IMR-90 (cell line): ENCODE measurements around the gene CAMTA1. TPM values are rescaled to one million over a fixed set of nuclear protein-coding genes. Genes with fewer than 3 reads are reported as not detected.

Experiments
- ATAC-seq: fragments of 200-7000 bp; cut with Tn5 transposase; 2 replicates; pipeline ENCODE4 v1.9.1; 2020; ENCODE audit warnings: low read depth, mild to moderate bottlenecking, moderate library complexity
- BruUV-seq: library from RNA; stranded (reverse); fragments of 400-500 nt; replicated peaks from 2 replicates; lab custom pipeline; 2021; lab: Mats Ljungman, UMichigan
- CTCF ChIA-PET: fragments of 300-600 bp; formaldehyde crosslinking; extraction: SDS; loops from one replicate; lab custom pipeline; 2021; ENCODE audit warnings: antibody characterized with exemption; lab: Yijun Ruan, JAX
- POLR2A ChIA-PET: fragments of 300-600 bp; sonication (Branson Sonifier 250); formaldehyde crosslinking; loops from one replicate; lab custom pipeline; 2022; ENCODE audit warnings: antibody characterized with exemption; ENCODE audit not compliant: unreplicated experiment; lab: Charles Lee
- DNase-seq: peaks from one replicate; pipeline ENCODE4 v3.0.0; 2013
- H2AFZ ChIP-seq: replicated peaks from 2 replicates; pipeline ENCODE3; 2013; ENCODE audit warnings: low read length, mild to moderate bottlenecking; ENCODE audit not compliant: poor library complexity
- H2AK5ac ChIP-seq: 2 replicates; pipeline ENCODE4 v1.6.1; 2013; ENCODE audit warnings: low read depth, low read length, inconsistent platforms
- H2AK9ac ChIP-seq: replicated peaks from 2 replicates; pipeline ENCODE3; 2013; ENCODE audit warnings: mild to moderate bottlenecking, low read depth, low read length, moderate library complexity; ENCODE audit not compliant: poor library complexity
- H2BK120ac ChIP-seq: 2 replicates; pipeline ENCODE4 v1.6.1; 2013; ENCODE audit warnings: low read depth, low read length, inconsistent platforms
- H2BK15ac ChIP-seq: 3 replicates; pipeline ENCODE4 v1.6.1; 2013; ENCODE audit warnings: low read depth, low read length, inconsistent platforms
- H2BK20ac ChIP-seq: 2 replicates; pipeline ENCODE4 v1.6.1; 2013; ENCODE audit warnings: low read depth, mild to moderate bottlenecking, inconsistent platforms, low read length, moderate library complexity
- H2BK5ac ChIP-seq: 2 replicates; pipeline ENCODE4 v1.6.1; 2013; ENCODE audit warnings: mild to moderate bottlenecking, low read depth, low read length, inconsistent platforms; ENCODE audit not compliant: poor library complexity, severe bottlenecking
- H3K14ac ChIP-seq: replicated peaks from 2 replicates; pipeline ENCODE4 v1.6.1; 2013; ENCODE audit warnings: low read depth, low read length, inconsistent platforms
- H3K18ac ChIP-seq: 2 replicates; pipeline ENCODE4 v1.6.1; 2013; ENCODE audit warnings: low read depth, low read length, control low read depth
- H3K23ac ChIP-seq: 2 replicates; pipeline ENCODE4 v1.6.1; 2013; ENCODE audit warnings: low read depth, low read length, inconsistent platforms
- H3K27ac ChIP-seq: 2 replicates; pipeline ENCODE4 v1.5.1; 2013; ENCODE audit warnings: mild to moderate bottlenecking, control low read depth, low read length; ENCODE audit not compliant: insufficient read depth
- H3K27me3 ChIP-seq: 2 replicates; pipeline ENCODE4 v1.6.1; 2013; ENCODE audit warnings: low read length; ENCODE audit not compliant: control insufficient read depth, insufficient read depth
- H3K36me3 ChIP-seq: 2 replicates; pipeline ENCODE4 v1.6.1; 2013; ENCODE audit warnings: low read length, mixed read lengths; ENCODE audit not compliant: control insufficient read depth, insufficient read depth
- H3K4ac ChIP-seq: 2 replicates; pipeline ENCODE4 v1.6.1; 2013; ENCODE audit warnings: low read depth, low read length, inconsistent platforms
- H3K4me1 ChIP-seq: 2 replicates; pipeline ENCODE4 v1.6.1; 2013; ENCODE audit warnings: low read length, mixed read lengths; ENCODE audit not compliant: control insufficient read depth, insufficient read depth
- H3K4me2 ChIP-seq: 2 replicates; pipeline ENCODE4 v1.6.1; 2013; ENCODE audit warnings: low read depth, mild to moderate bottlenecking, control low read depth, low read length, moderate library complexity
- H3K4me3 ChIP-seq: 2 replicates; pipeline ENCODE4 v1.5.1; 2013; ENCODE audit warnings: low read depth, mild to moderate bottlenecking, control low read depth, low read length, moderate library complexity; ENCODE audit not compliant: insufficient read depth
- H3K56ac ChIP-seq: 2 replicates; pipeline ENCODE4 v1.6.1; 2013; ENCODE audit warnings: low read length, inconsistent platforms; ENCODE audit not compliant: insufficient read depth; ENCODE audit errors: extremely low read depth
- H3K79me1 ChIP-seq, 2 experiments: 2 replicates each; pipeline ENCODE4 v1.6.1; 2013; ENCODE audit warnings: low read length in 2 of 2, inconsistent platforms in 1 of 2, low read depth in 1 of 2
- H3K9ac ChIP-seq: 2 replicates; pipeline ENCODE4 v1.6.1; 2013; ENCODE audit warnings: low read depth, low read length, control low read depth
- H3K9me1 ChIP-seq: 2 replicates; pipeline ENCODE4 v1.6.1; 2013; ENCODE audit warnings: low read length, inconsistent platforms; ENCODE audit not compliant: insufficient read depth
- H3K9me3 ChIP-seq: 2 replicates; pipeline ENCODE4 v1.6.1; 2013; ENCODE audit warnings: low read length; ENCODE audit not compliant: control insufficient read depth, insufficient read depth
- H4K20me1 ChIP-seq: 2 replicates; pipeline ENCODE4 v1.6.1; 2013; ENCODE audit warnings: low read length, inconsistent platforms; ENCODE audit not compliant: insufficient read depth
- H4K5ac ChIP-seq: 2 replicates; pipeline ENCODE4 v1.6.1; 2013; ENCODE audit warnings: mild to moderate bottlenecking, low read depth, low read length, control low read depth
- H4K8ac ChIP-seq, 2 experiments: 2 replicates each; pipeline ENCODE4 v1.6.1; 2013; ENCODE audit warnings: low read depth in 2 of 2, low read length in 2 of 2, control low read depth in 1 of 2, inconsistent platforms in 1 of 2
- H4K91ac ChIP-seq: 2 replicates; pipeline ENCODE4 v1.6.1; 2013; ENCODE audit warnings: low read depth, low read length, inconsistent platforms; ENCODE audit not compliant: insufficient read depth
- BHLHE40 ChIP-seq: fragments of 150-350 bp; IDR thresholded peaks from 2 replicates; pipeline ENCODE4 v1.6.1; 2016; ENCODE audit warnings: mild to moderate bottlenecking, low read depth, low read length
- CHD1 ChIP-seq: IDR thresholded peaks from 2 replicates; pipeline ENCODE4 v1.6.1; 2012; ENCODE audit warnings: low read depth, low read length, improper control_type of control experiment
- CTCF ChIP-seq: conservative IDR thresholded peaks from 2 replicates; pipeline ENCODE4 v1.5.1; 2012; ENCODE audit warnings: mild to moderate bottlenecking, low read depth, low read length, improper control_type of control experiment
- ELK1 ChIP-seq: fragments of 150-350 bp; IDR thresholded peaks from 2 replicates; pipeline ENCODE4 v1.6.1; 2016; ENCODE audit warnings: low read depth, mild to moderate bottlenecking, low read length, moderate library complexity, borderline replicate concordance
- MAFK ChIP-seq: IDR thresholded peaks from 2 replicates; pipeline ENCODE4 v1.6.1; 2012; ENCODE audit warnings: low read depth, low read length, improper control_type of control experiment
- MAZ ChIP-seq: IDR thresholded peaks from 2 replicates; pipeline ENCODE4 v1.6.1; 2012; ENCODE audit warnings: low read depth, mild to moderate bottlenecking, low read length, improper control_type of control experiment, moderate library complexity, borderline replicate concordance
- MXI1 ChIP-seq: IDR thresholded peaks from 2 replicates; pipeline ENCODE4 v1.6.1; 2012; ENCODE audit warnings: low read depth, mild to moderate bottlenecking, low read length, moderate library complexity, borderline replicate concordance
- NFE2L2 ChIP-seq: fragments of 150-350 bp; IDR thresholded peaks from 2 replicates; pipeline ENCODE4 v1.6.1; 2016; ENCODE audit warnings: low read depth, mild to moderate bottlenecking, low read length
- RFX5 ChIP-seq: IDR thresholded peaks from 2 replicates; pipeline ENCODE4 v1.8.0; 2012; ENCODE audit warnings: low read depth, mild to moderate bottlenecking, low read length, moderate library complexity
- SMC3 ChIP-seq: fragments of 150-350 bp; IDR thresholded peaks from 2 replicates; pipeline ENCODE4 v1.6.1; 2016; ENCODE audit warnings: low read depth, mild to moderate bottlenecking, antibody characterized with exemption, low read length, moderate library complexity
- WGBS, 2 experiments: methylation state at CpG; one replicate each; pipeline versions ENCODE4 v1.1.5 to v1.1.7; 2013; ENCODE audit warnings: missing lambda C conversion rate in 2 of 2; ENCODE audit not compliant: insufficient read length in 1 of 2; ENCODE audit errors: extremely low coverage in 2 of 2; 5-methylcytosine and 5-hydroxymethylcytosine counted together
- dilution Hi-C: fragments of 300-500 bp; cut with HindIII; formaldehyde crosslinking; loops from one replicate; pipeline ENCODE4 v1.14.3; 2018; ENCODE audit warnings: low sequenced_read_pairs; ENCODE audit not compliant: unreplicated experiment
- in situ Hi-C: fragments of 300-500 bp; cut with MboI; formaldehyde crosslinking; loops from 3 replicates; pipeline ENCODE4 v1.14.3; 2019; ENCODE audit warnings: low sequenced_read_pairs, inconsistent platforms, mixed read lengths
- intact Hi-C: fragments of 100-400 bp; cut with micrococcal nuclease; formaldehyde crosslinking; loops from 2 replicates; pipeline ENCODE4 v1.10.0; 2022
- polyA plus RNA-seq, 3 experiments: library from polyadenylated mRNA; depleted of rRNA; stranded (reverse); fragments of >200 nt; gene quantifications; 2 replicates each; pipeline ENCODE4 v1.2.3, GENCODE V29; 2012; ENCODE audit warnings: low replicate concordance in 1 of 3
- total RNA-seq: library from RNA; depleted of rRNA; stranded (reverse); fragments of >200 nt; gene quantifications from 2 replicates; pipeline ENCODE4 v1.2.3, GENCODE V29; 2012

The CAMTA1 gene
- total and polyA plus RNA-seq, 2 of the 4 experiments (the other 2 are of a cell fraction): 35.5 to 74.3 TPM

GRCh38 chr1:7632681-7633080 lies 847.4 kb downstream of the CAMTA1 start:
- H3K27ac ChIP-seq: no peak overlapping the region
- no peaks in the 10 kb centered on the region for H3K36me3 ChIP-seq
- DNase-seq (no peak), ATAC-seq (no peak)
- H3K4me2 ChIP-seq: no peak overlapping the region
- no peak overlapping the region for H4K8ac ChIP-seq
- dilution Hi-C loops: no loop called here
- CTCF ChIA-PET: no interaction called here
- no peak overlapping the region for H4K5ac ChIP-seq
- no peak overlapping the region for H2BK15ac ChIP-seq
- H3K23ac ChIP-seq: no peak overlapping the region
- in situ Hi-C loops: no loop called here
- H3K4ac ChIP-seq: no peak overlapping the region
- BruUV-seq: no TSS peak
- no peak overlapping the region for H2AK5ac ChIP-seq
- no peak overlapping the region for H3K9ac ChIP-seq
- H4K20me1 ChIP-seq: no peaks in the 10 kb centered on the region
- H4K91ac ChIP-seq: no peak overlapping the region
- TF ChIP-seq ELK1 (no peak), RFX5 (no peak), CHD1 (no peak), MXI1 (no peak), SMC3 (no peak), BHLHE40 (no peak), CTCF (no peak), NFE2L2 (no peak), MAZ (no peak), MAFK (no peak)
- peaks cover 48% of the 10 kb centered on the region for H3K27me3 ChIP-seq
- no peak overlapping the region for H3K18ac ChIP-seq
- WGBS, 2 experiments: 60% methylated on average over 1 of the region's 9 CpGs; no CpG with 5 or more reads in 1 of the 2 experiments
- no peak overlapping the region for H3K4me3 ChIP-seq
- H3K14ac ChIP-seq: no peak overlapping the region
- H2AFZ ChIP-seq: no peak overlapping the region
- H3K9me3 ChIP-seq: no peaks in the 10 kb centered on the region
- intact Hi-C loops: no loop called here
- H3K56ac ChIP-seq: no peak overlapping the region
- H2BK120ac ChIP-seq: no peak overlapping the region
- no peak overlapping the region for H2AK9ac ChIP-seq
- no peak overlapping the region for H2BK5ac ChIP-seq
- H3K79me1 ChIP-seq: no peaks in the 10 kb centered on the region
- no peaks in the 10 kb centered on the region for H3K9me1 ChIP-seq
- POLR2A ChIA-PET: no interaction called here
- H3K4me1 ChIP-seq: no peaks in the 10 kb centered on the region
- no peak overlapping the region for H2BK20ac ChIP-seq
